H54 (cell line): Measurements from ENCODE around the gene BMP4.
A peak's percentile ranks its signal among the peaks of the same experiment; 100 is the strongest.
"Not testable (repeated sequence)": the region's sequence is repeated elsewhere in the genome, so short reads cannot be mapped to it uniquely, and the experiment has no call there.

Source experiments
- DNase-seq: peaks from one replicate; pipeline ENCODE4 v3.0.0; 2011; ENCODE audit warnings: low spot score, mixed read lengths; ENCODE audit not compliant: insufficient read length
- FAIRE-seq: peaks from 3 replicates; lab custom pipeline; 2011; peaks lifted over from hg19 to GRCh38; lab: Jason Lieb, UNC
- POLR2A ChIP-seq: IDR thresholded peaks from 2 replicates; pipeline ENCODE4 v1.6.1; 2011; ENCODE audit warnings: low read depth, mild to moderate bottlenecking, low read length

Gene BMP4

GRCh38 chr14:53956427-53957201, at the start of gene BMP4:
BMP4 (minus strand) TSS chr14:53956825; CDS start chr14:53952222, 4,603 bp downstream.
- FAIRE-seq: no peak
- TF ChIP-seq POLR2A: peak; percentile 52
- no peak for DNase-seq

GRCh38 chr14:54003064-54003463, 46.4 kb upstream of the BMP4 start:
- no peak for FAIRE-seq
- TF ChIP-seq POLR2A: no peak

GRCh38 chr14:54002653-54003052, 46.0 kb upstream of the BMP4 start:
- no peak for TF ChIP-seq POLR2A
- DNase-seq (no peak), FAIRE-seq (no peak)

More at GRCh38 chr14:54003064-54003463, 46.4 kb upstream of the BMP4 start:
- no peak for DNase-seq

- no peak for FAIRE-seq
- DNase-seq: no peak
Observed at GRCh38 chr14:54001189-54001878, 44.7 kb upstream of the BMP4 start.

GRCh38 chr14:54000341-54000811, 43.8 kb upstream of the BMP4 start:
- TF ChIP-seq POLR2A: no peak
- DNase-seq (no peak), FAIRE-seq (no peak)

More at GRCh38 chr14:54001189-54001878, 44.7 kb upstream of the BMP4 start:
- no peak for TF ChIP-seq POLR2A

GRCh38 chr14:53999061-53999488, 42.5 kb upstream of the BMP4 start:
- peak; percentile 12 for DNase-seq
- TF ChIP-seq POLR2A: no peak
- peak; percentile 6 for FAIRE-seq

- TF ChIP-seq POLR2A: no peak
- no peak for FAIRE-seq
- no peak for DNase-seq
Observed at GRCh38 chr14:53996041-53996440, 39.4 kb upstream of the BMP4 start.

- DNase-seq (no peak), FAIRE-seq (no peak)
- no peak for TF ChIP-seq POLR2A
Observed at GRCh38 chr14:53993920-53994607, 37.4 kb upstream of the BMP4 start.

GRCh38 chr14:53990978-53991377, 34.4 kb upstream of the BMP4 start:
- no peak for TF ChIP-seq POLR2A
- no peak for FAIRE-seq

GRCh38 chr14:53986718-53987117, 30.1 kb upstream of the BMP4 start:
- FAIRE-seq, DNase-seq: not testable (repeated sequence)

More at GRCh38 chr14:53990978-53991377, 34.4 kb upstream of the BMP4 start:
- no peak for DNase-seq

- not testable (repeated sequence) for DNase-seq, FAIRE-seq
Observed at GRCh38 chr14:53984958-53985357, 28.3 kb upstream of the BMP4 start.

- FAIRE-seq: no peak
- DNase-seq: no peak
- no peak for TF ChIP-seq POLR2A
Observed at GRCh38 chr14:53983112-53983511, 26.5 kb upstream of the BMP4 start.

- no peak for FAIRE-seq
Observed at GRCh38 chr14:53982546-53982945, 25.9 kb upstream of the BMP4 start.

GRCh38 chr14:53979747-53980642, 23.4 kb upstream of the BMP4 start:
- FAIRE-seq: no peak
- no peak for TF ChIP-seq POLR2A
- no peak for DNase-seq

More at GRCh38 chr14:53982546-53982945, 25.9 kb upstream of the BMP4 start:
- TF ChIP-seq POLR2A: no peak
- DNase-seq: no peak
